Measurements from ENCODE around the gene GPBAR1.
"Not testable (repeated sequence)": the region's sequence is repeated elsewhere in the genome, so short reads cannot be mapped to it uniquely, and the experiment has no call there.

The GPBAR1 gene

GRCh38 chr2:218270721-218271486, 10.1 kb downstream of the GPBAR1 start:
- no peak for FAIRE-seq

- FAIRE-seq: no peak
These were observed 10.6 kb downstream of the GPBAR1 start for GRCh38 chr2:218271487-218271797.

GRCh38 chr2:218271865-218272530, 11.2 kb downstream of the GPBAR1 start:
- no peak for FAIRE-seq

GRCh38 chr2:218272531-218273212, 11.9 kb downstream of the GPBAR1 start:
- peak; percentile 11 for FAIRE-seq

- not testable (repeated sequence) for FAIRE-seq
These were observed 12.5 kb downstream of the GPBAR1 start for GRCh38 chr2:218273214-218273907.

- FAIRE-seq: no peak
These were observed 13.1 kb downstream of the GPBAR1 start for GRCh38 chr2:218273908-218274249.

- no peak for FAIRE-seq
These were observed 13.8 kb downstream of the GPBAR1 start for GRCh38 chr2:218274586-218274985.

- no peak for FAIRE-seq
These were observed 14.7 kb downstream of the GPBAR1 start for GRCh38 chr2:218275371-218276072.

- no peak for FAIRE-seq
These were observed 16.4 kb downstream of the GPBAR1 start for GRCh38 chr2:218276986-218277755.

- no peak for FAIRE-seq
These were observed 17.1 kb downstream of the GPBAR1 start for GRCh38 chr2:218277921-218278320.

GRCh38 chr2:218278531-218279360, 17.9 kb downstream of the GPBAR1 start:
- no peak for FAIRE-seq

- FAIRE-seq: no peak
These were observed 19.6 kb downstream of the GPBAR1 start for GRCh38 chr2:218280260-218280870.

- no peak for FAIRE-seq
These were observed 20.6 kb downstream of the GPBAR1 start for GRCh38 chr2:218281449-218281848.

GRCh38 chr2:218282173-218282991, 21.6 kb downstream of the GPBAR1 start:
- no peak for FAIRE-seq

- no peak for FAIRE-seq
These were observed 23.4 kb downstream of the GPBAR1 start for GRCh38 chr2:218284106-218284811.

GRCh38 chr2:218285604-218286003, 24.8 kb downstream of the GPBAR1 start:
- FAIRE-seq: no peak

GRCh38 chr2:218286570-218287459, 26.0 kb downstream of the GPBAR1 start:
- FAIRE-seq: no peak

Data from TTC549 (cell line).